SHP77 treated with DMSO at 0.1 percent for 48 hours (cell line): ENCODE data around the gene PLCH2.

Experiments
- DNase-seq: peaks from one replicate; lab custom pipeline; 2025; lab: John Stamatoyannopoulos, UW

Gene PLCH2

DNA sequence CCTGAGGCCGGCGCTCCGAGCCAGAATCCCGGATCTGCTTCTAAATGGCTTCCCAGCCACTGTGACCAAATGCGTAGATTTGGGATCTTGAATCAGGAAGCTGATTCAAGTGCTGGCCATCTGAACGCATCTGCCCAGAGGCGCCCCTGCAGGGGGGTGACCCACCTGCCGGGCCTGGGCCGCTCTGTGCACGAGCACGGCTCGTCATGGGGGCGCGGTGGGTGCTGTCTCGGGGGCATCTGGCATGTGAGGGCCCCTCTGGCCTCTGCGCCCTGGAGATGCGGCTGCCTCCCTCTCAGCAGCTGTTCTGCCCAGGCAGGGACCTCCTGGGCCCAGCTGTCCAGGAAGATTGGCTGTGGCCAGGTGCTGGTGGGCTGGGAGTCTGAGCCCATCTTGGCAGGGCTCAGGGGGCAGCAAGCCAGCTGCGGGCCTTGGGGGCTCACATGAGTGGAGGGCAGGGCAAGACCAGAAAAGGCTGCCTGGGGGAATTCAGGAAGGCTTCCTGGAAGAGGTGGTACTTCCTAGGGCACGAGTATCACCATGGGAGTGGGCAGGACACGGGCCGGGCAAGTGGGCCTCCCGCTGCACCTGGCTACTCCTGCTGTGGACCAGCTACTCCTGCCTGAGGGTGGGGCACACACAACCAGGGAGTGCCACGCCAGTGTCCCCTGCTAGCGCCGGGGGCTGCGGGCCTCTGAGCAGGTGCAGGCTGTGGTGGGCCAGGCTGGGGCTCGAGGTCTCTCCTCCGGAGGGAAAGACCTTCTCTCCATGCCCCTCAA lies 25.1 kb downstream of the PLCH2 start:
- DNase-seq, result no peak

DNA sequence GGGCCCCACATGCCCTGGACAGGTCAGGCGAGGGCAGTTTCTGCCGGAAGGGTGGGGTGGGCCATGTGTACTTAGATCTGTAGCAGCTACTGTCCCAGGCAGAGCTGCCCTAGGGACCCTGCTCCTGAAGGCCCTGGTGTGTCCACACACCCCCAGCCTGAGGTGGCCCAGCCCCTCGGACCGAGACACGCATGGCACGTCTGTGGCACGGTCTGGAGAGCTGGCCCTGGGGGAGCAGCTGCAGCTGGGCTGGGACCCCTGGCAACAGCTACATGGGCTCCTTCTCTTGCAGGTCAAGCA lies 25.7 kb downstream of the PLCH2 start:
- no peak for DNase-seq

DNA sequence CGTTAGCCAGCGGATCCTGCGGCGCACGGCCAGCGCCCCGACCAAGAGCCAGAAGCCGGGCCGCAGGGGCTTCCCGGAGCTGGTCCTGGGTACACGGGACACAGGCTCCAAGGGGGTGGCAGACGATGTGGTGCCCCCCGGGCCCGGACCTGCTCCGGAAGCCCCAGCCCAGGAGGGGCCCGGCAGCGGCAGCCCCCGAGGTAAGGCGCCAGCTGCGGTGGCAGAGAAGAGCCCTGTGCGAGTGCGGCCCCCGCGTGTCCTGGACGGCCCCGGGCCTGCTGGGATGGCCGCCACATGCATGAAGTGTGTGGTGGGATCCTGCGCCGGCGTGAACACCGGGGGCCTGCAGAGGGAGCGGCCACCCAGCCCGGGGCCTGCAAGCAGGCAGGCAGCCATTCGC lies 26.1 kb downstream of the PLCH2 start:
- no peak for DNase-seq

DNA sequence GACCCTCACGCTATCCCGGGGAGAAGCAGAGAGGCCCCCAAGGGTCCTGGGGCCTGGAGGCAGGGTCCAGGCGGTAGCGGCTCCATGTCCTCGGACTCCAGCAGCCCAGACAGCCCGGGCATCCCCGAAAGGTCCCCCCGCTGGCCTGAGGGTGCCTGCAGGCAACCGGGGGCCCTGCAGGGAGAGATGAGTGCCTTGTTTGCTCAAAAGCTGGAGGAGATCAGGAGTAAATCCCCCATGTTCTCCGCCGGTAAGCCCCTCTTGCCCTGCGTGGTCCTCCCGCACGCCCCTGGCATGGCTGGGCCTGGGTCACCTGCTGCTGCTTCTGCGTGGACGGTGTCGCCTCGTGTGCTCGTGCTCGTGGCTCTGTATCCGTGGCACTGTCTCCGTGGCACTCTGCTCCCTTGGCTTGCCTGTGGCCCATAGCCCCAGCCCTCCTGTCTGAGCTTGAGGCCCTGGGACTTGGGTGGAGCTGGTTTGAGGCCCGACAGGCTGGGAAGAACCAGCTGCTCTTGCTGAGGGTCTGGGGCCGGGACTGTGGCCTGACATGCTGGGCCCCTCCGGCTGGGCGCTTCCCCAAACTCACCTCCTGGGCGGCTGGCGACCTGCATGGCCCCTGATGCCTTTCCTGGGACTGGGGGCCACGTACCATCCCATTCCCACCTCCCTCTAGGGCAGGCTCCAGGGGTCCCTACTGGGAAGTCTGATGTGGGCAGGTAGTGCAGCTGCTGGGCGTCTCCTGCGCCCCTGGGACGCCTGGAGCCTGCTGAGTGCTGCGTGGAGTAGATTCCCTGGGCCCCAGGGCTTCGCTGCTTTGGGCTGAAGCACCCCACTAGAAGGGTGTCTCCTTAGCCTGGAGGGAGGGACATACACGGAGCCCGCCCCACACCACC lies 26.8 kb downstream of the PLCH2 start:
- no peak for DNase-seq

DNA sequence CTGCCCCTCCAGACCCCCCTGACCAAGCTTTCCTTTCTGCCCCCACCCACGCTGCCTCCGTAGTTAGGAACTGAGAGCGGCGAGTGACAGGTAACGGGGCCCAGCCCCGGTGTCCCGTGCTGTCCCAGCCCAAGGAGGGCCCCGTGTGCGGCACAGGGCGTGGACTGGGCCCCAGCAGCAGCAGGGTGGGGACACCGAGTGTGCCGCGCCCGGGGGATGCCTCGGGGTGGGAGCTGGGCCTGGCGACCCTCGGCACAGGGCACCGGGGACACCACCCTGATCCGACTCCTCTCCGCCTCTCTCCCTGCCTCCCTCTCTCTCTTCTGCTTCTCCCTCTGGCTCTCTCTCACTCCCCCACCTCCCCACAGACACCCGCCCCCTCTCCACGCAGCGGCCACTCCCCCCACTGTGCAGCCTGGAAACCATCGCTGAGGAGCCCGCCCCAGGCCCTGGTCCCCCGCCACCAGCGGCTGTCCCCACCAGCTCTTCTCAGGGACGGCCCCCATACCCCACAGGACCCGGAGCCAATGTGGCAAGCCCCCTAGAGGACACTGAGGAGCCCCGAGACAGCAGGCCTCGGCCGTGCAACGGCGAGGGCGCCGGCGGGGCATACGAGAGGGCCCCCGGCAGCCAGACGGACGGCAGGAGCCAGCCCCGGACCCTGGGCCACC lies 27.6 kb downstream of the PLCH2 start:
- no peak for DNase-seq

DNA sequence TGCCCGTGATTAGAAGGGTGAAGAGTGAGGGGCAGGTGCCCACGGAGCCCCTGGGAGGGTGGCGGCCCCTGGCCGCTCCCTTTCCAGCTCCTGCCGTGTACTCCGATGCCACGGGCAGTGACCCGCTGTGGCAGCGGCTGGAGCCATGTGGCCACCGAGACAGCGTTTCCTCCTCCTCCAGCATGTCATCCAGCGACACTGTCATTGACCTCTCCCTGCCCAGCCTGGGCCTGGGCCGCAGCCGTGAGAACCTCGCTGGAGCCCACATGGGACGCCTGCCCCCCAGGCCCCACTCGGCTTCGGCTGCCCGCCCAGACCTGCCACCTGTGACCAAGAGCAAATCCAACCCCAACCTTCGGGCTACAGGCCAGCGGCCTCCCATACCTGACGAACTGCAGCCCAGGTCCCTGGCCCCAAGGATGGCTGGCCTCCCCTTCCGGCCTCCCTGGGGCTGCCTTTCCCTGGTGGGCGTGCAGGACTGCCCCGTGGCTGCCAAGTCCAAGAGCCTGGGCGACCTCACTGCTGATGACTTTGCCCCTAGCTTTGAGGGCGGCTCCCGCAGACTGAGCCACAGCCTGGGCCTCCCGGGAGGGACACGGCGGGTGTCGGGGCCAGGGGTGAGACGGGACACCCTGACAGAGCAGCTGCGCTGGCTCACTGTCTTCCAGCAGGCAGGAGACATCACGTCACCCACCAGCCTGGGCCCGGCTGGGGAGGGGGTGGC lies 28.3 kb downstream of the PLCH2 start:
- DNase-seq, result no peak

DNA sequence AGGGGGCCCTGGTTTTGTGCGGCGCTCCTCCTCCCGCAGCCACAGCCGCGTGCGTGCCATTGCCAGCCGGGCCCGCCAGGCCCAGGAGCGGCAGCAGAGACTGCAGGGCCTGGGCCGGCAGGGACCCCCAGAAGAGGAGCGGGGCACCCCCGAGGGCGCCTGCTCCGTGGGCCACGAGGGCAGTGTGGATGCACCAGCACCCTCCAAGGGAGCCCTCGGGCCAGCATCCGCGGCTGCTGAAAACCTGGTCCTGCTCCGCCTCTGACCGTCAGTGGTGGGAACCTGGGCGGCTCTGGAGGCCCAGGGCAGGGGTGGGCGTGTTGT lies 28.8 kb downstream of the PLCH2 start:
- DNase-seq, result no peak

DNA sequence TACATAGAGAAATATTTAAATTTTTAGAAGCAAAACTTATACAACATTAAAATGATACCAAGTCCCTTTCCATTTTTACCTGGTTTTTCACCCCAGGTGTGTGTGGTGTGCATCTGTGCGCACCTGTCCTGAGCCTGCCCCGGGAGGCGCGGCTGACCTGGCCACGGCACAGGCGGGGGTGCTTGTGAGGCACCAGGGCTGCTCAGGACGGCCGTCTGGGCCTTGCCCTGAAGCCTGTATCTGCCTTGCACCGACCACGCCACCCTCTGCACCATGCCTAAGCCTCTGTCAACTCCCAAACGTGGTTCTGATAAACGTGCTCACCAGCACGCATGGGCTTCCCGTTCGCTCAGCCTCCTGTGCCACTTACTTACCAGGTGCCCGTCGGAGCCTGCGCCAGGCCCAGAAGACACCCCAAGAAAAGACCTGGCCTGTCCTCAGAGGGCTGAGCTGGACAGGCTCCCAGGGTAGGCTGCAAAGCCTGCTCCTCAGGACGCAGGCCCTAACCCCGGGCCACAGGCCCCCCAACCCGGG lies 29.4 kb downstream of the PLCH2 start:
- no peak for DNase-seq

DNA sequence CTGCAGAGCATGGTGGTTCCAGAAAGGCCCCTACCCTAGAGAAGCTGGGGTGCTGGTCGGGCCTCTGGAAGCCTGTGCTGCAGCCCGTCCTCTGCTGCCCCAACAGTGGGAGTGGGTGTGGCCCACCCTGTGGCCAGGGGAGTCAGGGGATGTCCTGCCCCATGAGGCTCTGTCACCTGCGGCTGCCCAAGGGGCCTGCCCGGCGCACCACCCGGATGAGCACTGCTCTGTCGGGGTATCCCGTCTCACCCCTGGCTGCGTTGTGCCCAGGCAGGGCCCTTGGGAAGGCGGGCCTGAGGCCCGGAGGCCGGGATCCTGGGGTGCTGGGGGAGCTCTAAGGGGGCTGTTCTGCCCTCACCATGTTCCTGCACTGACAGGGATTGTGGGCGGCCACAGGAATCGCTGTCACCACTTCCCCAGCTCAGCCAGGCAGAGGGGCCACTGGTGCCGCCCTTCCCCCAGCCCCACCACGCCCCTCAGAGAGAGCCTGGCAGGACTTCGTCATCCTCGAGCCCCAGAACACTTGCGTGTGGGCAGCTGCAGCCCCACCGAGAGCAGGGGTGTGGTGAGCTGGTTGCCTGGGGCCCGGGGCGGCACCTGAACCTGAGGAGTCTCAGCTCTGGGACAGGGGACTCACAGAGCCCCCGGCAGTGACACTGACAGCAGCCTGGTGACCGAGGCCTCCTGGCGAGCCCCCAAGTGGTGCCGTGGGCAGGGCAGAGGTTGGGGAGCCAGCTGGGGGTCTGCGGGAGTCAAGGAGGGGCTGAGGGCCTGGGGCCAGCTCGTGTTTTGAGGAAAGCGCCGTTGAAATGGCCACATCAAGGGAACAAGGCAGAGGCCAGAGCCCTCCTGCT lies 30.1 kb downstream of the PLCH2 start:
- no peak for DNase-seq

DNA sequence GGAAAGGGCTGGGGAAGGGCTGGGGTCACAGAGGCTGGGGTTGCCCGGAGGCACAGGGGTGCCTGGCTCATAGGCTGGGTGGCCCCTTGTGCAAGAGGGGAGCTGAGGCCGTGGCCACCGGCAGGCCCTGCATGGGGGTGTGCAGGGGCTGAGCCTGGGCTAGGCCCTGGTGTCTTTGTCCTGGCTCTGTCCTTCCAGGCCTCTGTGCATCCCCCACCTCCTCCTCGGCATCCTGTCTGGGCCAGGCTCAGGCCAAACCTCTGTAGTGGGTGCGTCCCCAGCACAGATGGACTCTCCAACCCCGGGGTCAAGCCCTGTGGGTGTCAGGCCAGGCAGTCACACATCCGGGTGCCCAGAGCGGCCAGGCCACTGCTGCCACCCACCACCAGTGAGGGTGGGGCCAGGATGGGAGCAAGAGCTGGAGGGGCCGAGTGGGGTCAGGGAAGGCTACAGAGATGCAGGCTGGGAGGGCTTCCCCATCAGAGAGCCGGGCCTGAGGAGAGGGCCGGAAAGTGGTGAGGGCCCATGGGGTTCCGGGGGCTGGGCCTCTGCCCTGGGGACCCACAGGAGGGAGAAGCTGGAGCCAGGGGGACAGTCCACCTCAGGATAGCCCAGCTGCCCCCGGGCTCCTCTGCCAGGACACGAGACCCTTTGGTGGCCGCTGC lies 30.9 kb downstream of the PLCH2 start:
- DNase-seq, result no peak

DNA sequence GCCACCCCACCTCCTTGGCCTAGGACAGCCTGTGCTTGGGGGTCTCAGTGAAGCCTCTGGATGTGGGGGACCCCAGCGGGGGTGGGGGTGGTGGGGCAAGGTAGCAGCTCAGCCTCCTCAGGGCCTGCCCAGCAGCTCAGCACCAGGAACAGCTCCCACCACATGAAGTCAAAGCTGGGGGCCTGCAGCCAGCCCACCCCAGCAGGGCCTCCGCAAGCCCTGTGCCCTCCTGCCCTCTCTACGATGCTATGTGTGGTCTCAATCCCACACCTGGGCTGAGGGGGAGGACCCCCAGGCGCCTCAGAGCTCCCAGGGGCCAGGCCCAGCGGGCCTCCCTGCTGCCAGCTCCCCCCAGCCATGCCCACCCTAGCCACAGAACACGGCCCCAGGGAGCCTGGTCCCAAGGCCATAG lies 31.7 kb downstream of the PLCH2 start:
- DNase-seq, result no peak

DNA sequence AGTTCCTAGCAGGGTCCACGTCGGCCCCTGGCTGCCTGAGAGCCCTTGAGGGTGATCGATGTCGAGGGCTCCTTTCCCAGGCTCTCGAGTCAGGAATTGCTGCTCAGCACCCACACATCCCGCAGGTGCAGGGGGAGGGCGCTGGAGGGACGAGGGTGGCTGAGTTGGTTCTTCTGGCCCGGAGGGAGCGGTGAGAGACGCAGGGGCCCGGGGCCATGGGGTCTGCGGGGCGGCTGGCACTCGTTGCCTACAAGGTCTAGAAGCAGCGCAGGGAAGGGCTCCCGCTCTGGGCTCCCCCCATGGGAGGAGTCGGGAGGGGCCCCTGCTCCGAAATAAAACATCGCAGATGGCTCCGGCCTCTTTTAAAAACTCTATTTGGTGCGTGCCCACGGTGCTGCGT lies 32.1 kb downstream of the PLCH2 start:
- no peak for DNase-seq

DNA sequence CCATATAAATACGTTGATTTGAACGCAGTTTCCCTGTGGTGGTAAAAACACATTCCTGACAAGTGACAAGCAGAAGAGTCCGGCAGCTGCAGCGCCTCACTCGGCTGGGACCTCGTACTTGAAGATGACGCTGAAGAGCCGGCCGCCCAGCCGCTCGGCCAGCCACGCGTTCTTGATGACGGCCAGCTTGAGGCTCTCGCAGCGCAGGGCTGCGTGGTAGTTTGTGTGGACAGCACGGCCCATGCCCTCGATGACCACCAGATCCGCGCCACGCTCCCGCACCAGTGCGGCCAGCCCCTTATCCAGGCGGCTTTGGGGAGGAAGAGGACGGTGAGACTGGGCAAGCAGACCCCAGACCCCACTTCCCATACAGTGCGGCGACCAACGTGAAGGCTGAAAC lies 32.7 kb downstream of the PLCH2 start:
- DNase-seq, result no peak

DNA sequence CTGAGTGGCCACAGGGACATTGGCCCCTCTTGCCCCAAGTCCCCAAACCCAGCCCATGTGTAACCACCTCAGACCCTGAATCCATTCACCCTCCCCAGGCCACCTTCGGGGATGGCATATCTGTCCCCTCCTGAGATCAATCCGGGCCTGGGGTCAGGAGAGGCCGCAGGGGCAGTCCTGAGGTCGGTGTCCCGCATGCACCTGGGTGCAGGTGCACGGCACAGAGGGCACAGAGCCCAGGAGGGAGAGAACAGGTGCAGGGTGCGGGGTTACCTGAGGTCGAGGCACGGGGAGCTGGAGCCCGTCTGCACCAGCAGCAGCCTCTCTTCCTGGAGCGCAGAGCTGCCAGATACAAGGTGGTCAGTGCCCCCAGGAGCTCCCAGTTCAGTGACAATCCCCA lies 33.5 kb downstream of the PLCH2 start:
- no peak for DNase-seq

DNA sequence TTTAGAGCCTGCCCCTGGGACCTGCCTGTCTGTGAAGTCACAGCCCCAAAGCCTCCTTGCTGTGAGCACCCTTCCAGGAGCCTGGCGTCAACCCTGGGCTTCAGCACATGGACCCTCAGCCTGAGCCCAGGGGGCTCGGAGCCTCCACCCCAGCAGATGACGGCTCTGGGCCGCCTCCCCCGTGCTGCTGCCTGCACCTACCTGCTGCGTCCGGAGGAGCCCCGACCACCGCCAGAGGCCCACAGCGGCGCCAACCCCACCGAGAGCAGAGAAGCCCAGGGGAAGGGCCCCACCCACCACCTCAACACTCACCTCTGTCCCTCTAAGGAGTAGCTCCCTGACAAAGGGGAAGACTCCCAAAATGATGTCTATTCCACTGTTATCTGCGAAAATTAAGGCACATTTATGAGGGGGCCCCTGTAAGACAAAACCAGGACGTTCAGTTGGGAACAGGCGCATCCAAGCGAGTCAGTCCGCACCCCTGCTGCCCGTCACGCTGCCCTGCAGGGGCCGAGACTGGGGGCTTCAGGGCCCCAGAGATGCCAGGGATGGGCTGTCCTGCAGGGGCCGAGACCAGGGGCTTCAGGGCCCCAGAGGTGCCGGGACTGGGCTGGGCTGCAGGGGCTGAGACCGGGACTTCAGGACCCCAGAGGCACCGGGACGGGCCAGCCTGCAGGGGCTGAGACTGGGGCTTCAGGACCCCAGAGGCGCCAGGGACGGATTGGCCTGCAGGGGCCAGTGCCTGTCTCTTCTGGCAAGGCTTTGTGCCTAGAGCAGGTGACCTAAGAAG lies 34.5 kb downstream of the PLCH2 start:
- DNase-seq, result no peak

DNA sequence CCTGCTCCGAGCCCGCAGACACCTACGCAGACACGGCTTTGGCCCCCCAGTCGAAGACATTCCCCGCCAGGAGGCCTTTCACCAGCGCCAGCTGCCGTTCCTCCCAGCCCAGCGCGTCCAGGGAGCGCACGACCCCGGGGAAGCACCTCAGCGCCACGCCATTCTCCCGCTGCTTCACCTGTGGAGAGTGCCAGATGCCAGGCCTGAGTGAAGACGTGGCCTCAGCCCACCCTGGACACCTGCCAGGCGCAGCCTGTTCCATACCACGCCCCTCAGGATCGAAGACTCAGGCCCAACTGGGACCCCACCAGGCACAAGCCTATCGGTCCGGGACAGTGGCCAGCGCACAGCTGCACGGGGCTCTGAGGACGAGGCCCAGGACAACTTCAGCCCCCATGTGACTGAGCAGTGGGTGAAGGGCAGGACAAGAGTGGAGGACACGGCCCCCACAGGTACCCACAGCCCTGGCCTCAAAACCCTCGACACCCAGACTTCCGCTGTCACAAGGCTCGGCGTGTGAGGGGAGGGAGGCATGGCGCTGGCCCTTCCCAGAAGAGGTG lies 36.9 kb downstream of the PLCH2 start:
- DNase-seq, result no peak

DNA sequence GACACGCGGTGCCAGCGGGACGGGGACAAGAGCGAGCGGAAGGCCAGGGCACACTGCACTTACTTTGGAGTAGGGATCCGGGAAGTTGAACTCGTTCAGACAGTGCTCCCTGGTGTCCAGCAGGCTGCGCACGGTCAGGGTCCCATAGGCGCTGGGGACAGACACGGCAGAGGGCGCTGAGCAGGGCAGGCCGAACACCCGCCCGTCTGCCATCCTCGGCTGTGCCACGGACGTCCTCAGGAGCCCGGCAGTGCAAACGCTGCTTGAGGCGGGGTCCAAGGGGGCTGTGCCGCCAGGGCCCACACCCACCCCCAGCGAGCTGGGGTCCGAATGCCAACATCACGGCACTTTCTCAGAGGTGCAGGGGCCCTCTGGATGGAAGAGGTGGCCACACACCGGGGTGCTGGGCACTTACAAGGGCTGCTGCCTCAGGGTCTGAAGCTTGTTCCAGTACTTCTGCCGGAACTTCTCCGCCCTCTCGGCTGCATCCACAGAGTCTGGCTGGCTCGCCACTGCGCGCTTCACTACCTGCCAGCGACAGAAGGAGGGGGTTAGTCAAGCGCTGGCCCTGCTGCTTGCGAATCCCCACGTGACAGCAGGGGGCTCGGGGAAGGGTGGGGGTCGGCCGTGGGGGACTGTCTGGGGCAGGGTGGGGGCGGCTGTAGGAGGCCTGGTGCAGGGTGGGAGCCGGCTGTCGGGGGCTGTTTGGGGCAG lies 38.0 kb downstream of the PLCH2 start:
- DNase-seq, result no peak

DNA sequence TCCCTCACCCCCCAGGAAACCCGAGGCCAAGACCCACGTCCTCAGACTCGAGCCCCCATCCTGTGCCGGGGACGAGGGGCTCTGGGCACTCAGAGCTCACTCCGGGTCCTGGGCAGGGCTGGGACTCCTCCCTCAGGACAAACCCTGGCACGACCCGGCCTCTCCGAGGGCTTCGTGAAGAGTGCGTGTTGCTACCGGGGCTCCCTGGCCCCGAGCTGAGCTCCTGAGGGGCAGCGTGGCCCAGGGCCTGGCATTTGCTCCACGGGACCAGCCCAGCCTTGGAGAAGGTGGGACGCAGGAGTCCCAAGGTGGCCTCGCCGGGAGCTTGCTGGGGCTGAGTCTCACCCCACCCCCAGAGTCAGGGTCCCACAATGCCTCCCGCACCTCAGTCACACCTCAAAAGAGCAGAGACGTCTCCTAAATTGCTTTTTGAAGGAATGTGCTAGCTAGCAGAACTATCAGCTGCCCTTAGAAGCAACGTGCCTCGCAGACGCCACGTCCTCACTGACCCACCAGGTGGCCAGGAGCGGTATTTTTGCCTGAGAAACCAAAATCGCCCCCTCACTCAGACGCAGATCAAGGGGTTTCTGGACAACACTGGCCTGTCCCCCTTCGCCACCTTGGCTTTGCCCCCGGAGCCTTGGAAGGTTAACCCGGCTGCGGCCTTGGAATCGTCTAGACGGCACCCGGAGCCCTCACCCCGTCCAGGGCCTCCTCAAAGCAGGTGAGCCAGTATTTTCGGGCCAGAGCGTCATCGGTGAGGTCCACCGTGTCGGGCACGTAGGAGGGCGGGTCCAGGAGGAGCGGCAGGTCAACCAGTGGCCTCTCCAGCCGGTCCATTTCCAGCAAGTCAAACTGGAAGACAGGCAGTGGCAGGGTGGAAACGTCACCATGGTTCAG lies 39.0 kb downstream of the PLCH2 start:
- DNase-seq, result no peak
